GM21447 (cell line): Measurements from ENCODE around the gene C22orf42.
"Not testable (repeated sequence)": the region's sequence is repeated elsewhere in the genome, so short reads cannot be mapped to it uniquely, and the experiment has no call there.

Source experiments
- ATAC-seq: cut with Tn5 transposase; IDR thresholded peaks from one replicate; pipeline ENCODE4 v1.9.1; 2021; ENCODE audit not compliant: unreplicated experiment

The C22orf42 gene

GRCh38 chr22:32135958-32136357, 23.1 kb downstream of the C22orf42 start:
- ATAC-seq = not testable (repeated sequence)

- not testable (repeated sequence) for ATAC-seq
Measured at GRCh38 chr22:32134796-32135195, 24.3 kb downstream of the C22orf42 start.

GRCh38 chr22:32132783-32133182, 26.3 kb downstream of the C22orf42 start:
- no peak for ATAC-seq

GRCh38 chr22:32132126-32132525, 27.0 kb downstream of the C22orf42 start:
- no peak for ATAC-seq

- ATAC-seq = no peak
Measured at GRCh38 chr22:32130464-32130863, 28.6 kb downstream of the C22orf42 start.

GRCh38 chr22:32127904-32128303, 31.2 kb downstream of the C22orf42 start:
- no peak for ATAC-seq

GRCh38 chr22:32123657-32124056, 35.4 kb downstream of the C22orf42 start:
- no peak for ATAC-seq

- ATAC-seq = no peak
Measured at GRCh38 chr22:32122899-32123298, 36.2 kb downstream of the C22orf42 start.

- no peak for ATAC-seq
Measured at GRCh38 chr22:32120603-32121002, 38.5 kb downstream of the C22orf42 start.

- no peak for ATAC-seq
Measured at GRCh38 chr22:32119568-32120235, 39.4 kb downstream of the C22orf42 start.

- no peak for ATAC-seq
Measured at GRCh38 chr22:32112380-32112779, 46.7 kb downstream of the C22orf42 start.

- ATAC-seq = no peak
Measured at GRCh38 chr22:32106930-32107329, 52.2 kb downstream of the C22orf42 start.

GRCh38 chr22:32103658-32104315, 55.3 kb downstream of the C22orf42 start:
- no peak for ATAC-seq

GRCh38 chr22:32100711-32101110, 58.4 kb downstream of the C22orf42 start:
- no peak for ATAC-seq
